Thymus (tissue), 11 donors: ENCODE data around the gene SLC24A1. TPM values are rescaled to one million over a fixed set of nuclear protein-coding genes. Genes with fewer than 3 reads are reported as not detected.

Source experiments
- DNase-seq, 9 donors: peaks; one replicate each; pipeline ENCODE4 v3.0.0-alpha.2; 2013; ENCODE audit warnings: low spot score in 9 of 9, low read depth in 6 of 9, missing footprints in 1 of 9
- H3K27ac ChIP-seq, 2 donors: one replicate each; pipeline ENCODE4 v1.5.1; 2013; ENCODE audit warnings: control low read depth in 1 of 2, low read depth in 1 of 2, low read length in 1 of 2, mild to moderate bottlenecking in 1 of 2, moderate library complexity in 1 of 2
- H3K27me3 ChIP-seq, 2 donors: one replicate each; pipeline ENCODE4 v1.5.1; 2013; ENCODE audit warnings: low read length in 1 of 2; ENCODE audit not compliant: control insufficient read depth in 2 of 2, insufficient read depth in 1 of 2
- H3K36me3 ChIP-seq, 2 donors: one replicate each; pipeline ENCODE4 v1.5.1; 2013; ENCODE audit warnings: low read length in 1 of 2, mild to moderate bottlenecking in 1 of 2, moderate library complexity in 1 of 2; ENCODE audit not compliant: control insufficient read depth in 2 of 2, insufficient read depth in 2 of 2
- H3K4me1 ChIP-seq, 2 donors: one replicate each; pipeline ENCODE4 v1.5.1; 2013; ENCODE audit warnings: low read length in 2 of 2; ENCODE audit not compliant: control insufficient read depth in 2 of 2, insufficient read depth in 2 of 2
- H3K4me3 ChIP-seq, 2 donors: one replicate each; pipeline ENCODE4 v1.5.1; 2013; ENCODE audit warnings: low read length in 2 of 2, control low read depth in 1 of 2, mild to moderate bottlenecking in 1 of 2
- H3K9me3 ChIP-seq, 2 donors: one replicate each; pipeline ENCODE4 v1.5.1; 2013; ENCODE audit warnings: low read length in 1 of 2, mild to moderate bottlenecking in 1 of 2; ENCODE audit not compliant: control insufficient read depth in 2 of 2, insufficient read depth in 1 of 2
- WGBS: extraction: QIAGEN DNeasy Blood & Tissue Kit; methylation state at CpG from one replicate; pipeline ENCODE4 v1.1.7; 2013; 5-methylcytosine and 5-hydroxymethylcytosine counted together
- polyA plus RNA-seq: library from polyadenylated mRNA; stranded (reverse); fragments of 200-250 nt; gene quantifications from one replicate; pipeline ENCODE4 v1.2.3, GENCODE V29; 2013
- total RNA-seq: library from RNA; stranded (reverse); fragments of 120-200 nt; gene quantifications from one replicate; pipeline ENCODE4 v1.2.4, GENCODE V29; 2013
- donor health status: healthy.

SLC24A1 gene
- total and polyA plus RNA-seq, 2 donors = 3.6 to 5.2 TPM

GRCh38 chr15:65642594-65642993, 20.9 kb downstream of the SLC24A1 start:
- H3K27me3 ChIP-seq = no peaks in the 10 kb centered on the region
- no peaks in the 10 kb centered on the region for H3K9me3 ChIP-seq
- 96% methylated on average over 6 of the region's 6 CpGs for WGBS
- H3K36me3 ChIP-seq = peaks cover 0 to 3% of the 10 kb centered on the region in 2 donors
- H3K27ac ChIP-seq = no peak overlapping the region
- no peaks in the 10 kb centered on the region for H3K4me1 ChIP-seq
- no peak overlapping the region for H3K4me3 ChIP-seq
- no peak for DNase-seq

GRCh38 chr15:65644282-65644681, 22.5 kb downstream of the SLC24A1 start:
- Histone ChIP-seq H3K9me3 (no peaks in the 10 kb centered on the region), H3K36me3 (peaks cover 0 to 3% of the 10 kb centered on the region in 2 donors), H3K27me3 (no peaks in the 10 kb centered on the region), H3K27ac (no peak overlapping the region), H3K4me3 (no peak overlapping the region), H3K4me1 (no peaks in the 10 kb centered on the region)
- DNase-seq = no peak
- 94% methylated on average over 4 of the region's 4 CpGs for WGBS

- Histone ChIP-seq H3K4me3 (no peak overlapping the region), H3K36me3 (peaks cover 0 to 3% of the 10 kb centered on the region in 2 donors), H3K27ac (no peak overlapping the region), H3K9me3 (no peaks in the 10 kb centered on the region), H3K4me1 (no peaks in the 10 kb centered on the region), H3K27me3 (no peaks in the 10 kb centered on the region)
- no peak for DNase-seq
- 96% methylated on average over 4 of the region's 4 CpGs for WGBS
Measured at GRCh38 chr15:65645392-65645791, 23.7 kb downstream of the SLC24A1 start.

- H3K27me3 ChIP-seq = no peaks in the 10 kb centered on the region
- no peak overlapping the region for H3K4me3 ChIP-seq
- 96% methylated on average over 4 of the region's 4 CpGs for WGBS
- no peak for DNase-seq
- no peaks in the 10 kb centered on the region for H3K9me3 ChIP-seq
- H3K36me3 ChIP-seq = peaks cover 4 to 6% of the 10 kb centered on the region in 2 donors
- no peak overlapping the region for H3K27ac ChIP-seq
- no peaks in the 10 kb centered on the region for H3K4me1 ChIP-seq
Measured at GRCh38 chr15:65646486-65646885, 24.7 kb downstream of the SLC24A1 start.

GRCh38 chr15:65650312-65651041, 28.7 kb downstream of the SLC24A1 start:
- no peak overlapping the region for H3K27ac ChIP-seq
- peaks cover 3 to 10% of the 10 kb centered on the region in 2 donors for H3K36me3 ChIP-seq
- H3K4me1 ChIP-seq = no peaks in the 10 kb centered on the region
- no peak overlapping the region for H3K4me3 ChIP-seq
- no peak for DNase-seq
- no peaks in the 10 kb centered on the region for H3K27me3 ChIP-seq
- 99% methylated on average over 12 of the region's 12 CpGs for WGBS
- no peaks in the 10 kb centered on the region for H3K9me3 ChIP-seq

GRCh38 chr15:65651042-65651322, 29.2 kb downstream of the SLC24A1 start:
- no peak overlapping the region for H3K4me3 ChIP-seq
- H3K27ac ChIP-seq = no peak overlapping the region
- H3K27me3 ChIP-seq = no peaks in the 10 kb centered on the region
- 100% methylated on average over 1 of the region's 1 CpG for WGBS
- peaks cover 6 to 11% of the 10 kb centered on the region in 2 donors for H3K36me3 ChIP-seq
- no peak for DNase-seq
- no peaks in the 10 kb centered on the region for H3K4me1 ChIP-seq
- H3K9me3 ChIP-seq = no peaks in the 10 kb centered on the region

- H3K4me3 ChIP-seq = no peak overlapping the region
- no peak for DNase-seq
- whole genome bisulfite sequencing = 92% methylated on average over 11 of the region's 11 CpGs
- no peaks in the 10 kb centered on the region for H3K9me3 ChIP-seq
- no peaks in the 10 kb centered on the region for H3K27me3 ChIP-seq
- peaks cover 7 to 13% of the 10 kb centered on the region in 2 donors for H3K36me3 ChIP-seq
- no peak overlapping the region for H3K27ac ChIP-seq
- H3K4me1 ChIP-seq = no peaks in the 10 kb centered on the region
Measured at GRCh38 chr15:65651831-65652749, 30.4 kb downstream of the SLC24A1 start.

GRCh38 chr15:65653341-65653740, 31.6 kb downstream of the SLC24A1 start:
- DNase-seq = no peak
- Histone ChIP-seq H3K36me3 (peaks cover 10 to 16% of the 10 kb centered on the region in 2 donors), H3K4me3 (no peak overlapping the region), H3K27me3 (no peaks in the 10 kb centered on the region), H3K27ac (no peak overlapping the region), H3K9me3 (no peaks in the 10 kb centered on the region), H3K4me1 (no peaks in the 10 kb centered on the region)

GRCh38 chr15:65653801-65654521, 32.2 kb downstream of the SLC24A1 start:
- DNase-seq = no peak
- H3K4me3 ChIP-seq = no peak overlapping the region
- peaks cover 10 to 19% of the 10 kb centered on the region in 2 donors for H3K36me3 ChIP-seq
- WGBS = 98% methylated on average over 5 of the region's 5 CpGs
- H3K4me1 ChIP-seq = no peaks in the 10 kb centered on the region
- H3K9me3 ChIP-seq = no peaks in the 10 kb centered on the region
- H3K27me3 ChIP-seq = no peaks in the 10 kb centered on the region
- no peak overlapping the region for H3K27ac ChIP-seq
